ENCODE data around the gene PCDHB7.
"Not testable (repeated sequence)": the region's sequence is repeated elsewhere in the genome, so short reads cannot be mapped to it uniquely, and the experiment has no call there.

Gene PCDHB7

DNA sequence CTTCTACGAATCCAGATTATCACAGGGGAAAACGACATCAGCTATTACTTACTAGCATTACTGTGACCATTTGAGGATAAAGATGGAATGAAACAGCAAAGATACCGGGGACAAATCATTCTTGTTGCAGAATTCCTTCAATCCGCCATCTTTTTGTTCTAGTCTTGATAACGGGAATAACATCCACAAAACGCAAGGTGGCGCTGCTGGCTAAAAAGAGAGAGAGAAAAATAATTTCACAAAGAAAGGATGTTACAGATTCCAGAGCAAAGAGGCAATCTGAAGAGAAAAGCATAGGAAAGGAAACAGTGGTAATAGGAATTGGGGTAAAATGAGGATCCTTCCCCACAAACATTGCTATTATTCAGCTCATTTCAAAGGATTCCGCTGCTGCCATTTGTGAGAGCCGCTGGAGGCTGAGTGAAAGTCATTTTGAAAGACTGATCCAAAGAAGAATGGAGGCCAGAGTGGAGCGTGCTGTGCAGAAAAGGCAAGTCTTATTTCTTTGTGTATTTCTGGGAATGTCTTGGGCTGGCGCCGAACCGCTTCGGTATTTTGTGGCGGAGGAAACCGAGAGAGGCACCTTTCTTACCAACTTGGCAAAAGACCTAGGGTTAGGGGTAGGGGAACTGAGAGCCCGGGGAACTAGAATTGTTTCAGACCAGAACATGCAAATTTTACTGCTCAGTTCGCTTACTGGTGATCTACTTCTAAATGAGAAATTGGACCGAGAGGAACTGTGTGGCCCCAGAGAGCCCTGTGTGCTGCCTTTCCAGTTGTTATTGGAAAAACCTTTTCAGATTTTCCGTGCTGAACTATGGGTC is at the start of gene PCDHB7:
Gene PCDHB7, plus strand, starts transcription at position 264 of the 824 bp plus-strand sequence. Its CDS starts 192 bp downstream, at position 456.
- DNase-seq, result peak in 2 of 58 donors; percentile 11

DNA sequence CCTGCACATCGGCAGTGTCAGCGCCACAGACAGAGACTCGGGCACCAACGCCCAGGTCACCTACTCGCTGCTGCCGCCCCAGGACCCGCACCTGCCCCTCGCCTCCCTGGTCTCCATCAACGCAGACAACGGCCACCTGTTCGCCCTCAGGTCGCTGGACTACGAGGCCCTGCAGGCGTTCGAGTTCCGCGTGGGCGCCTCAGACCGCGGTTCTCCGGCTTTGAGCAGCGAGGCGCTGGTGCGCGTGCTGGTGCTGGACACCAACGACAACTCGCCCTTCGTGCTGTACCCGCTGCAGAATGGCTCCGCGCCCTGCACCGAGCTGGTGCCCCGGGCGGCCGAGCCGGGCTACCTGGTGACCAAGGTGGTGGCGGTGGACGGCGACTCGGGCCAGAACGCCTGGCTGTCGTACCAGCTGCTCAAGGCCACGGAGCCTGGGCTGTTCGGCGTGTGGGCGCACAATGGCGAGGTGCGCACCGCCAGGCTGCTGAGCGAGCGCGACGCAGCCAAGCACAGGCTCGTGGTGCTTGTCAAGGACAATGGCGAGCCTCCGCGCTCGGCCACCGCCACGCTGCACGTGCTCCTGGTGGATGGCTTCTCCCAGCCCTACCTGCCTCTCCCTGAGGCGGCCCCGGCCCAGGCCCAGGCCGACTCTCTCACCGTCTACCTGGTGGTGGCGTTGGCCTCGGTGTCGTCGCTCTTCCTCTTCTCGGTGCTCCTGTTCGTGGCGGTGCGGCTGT is 48.9 kb upstream of the PCDHB7 start:
- DNase-seq, result not testable (repeated sequence)

DNA sequence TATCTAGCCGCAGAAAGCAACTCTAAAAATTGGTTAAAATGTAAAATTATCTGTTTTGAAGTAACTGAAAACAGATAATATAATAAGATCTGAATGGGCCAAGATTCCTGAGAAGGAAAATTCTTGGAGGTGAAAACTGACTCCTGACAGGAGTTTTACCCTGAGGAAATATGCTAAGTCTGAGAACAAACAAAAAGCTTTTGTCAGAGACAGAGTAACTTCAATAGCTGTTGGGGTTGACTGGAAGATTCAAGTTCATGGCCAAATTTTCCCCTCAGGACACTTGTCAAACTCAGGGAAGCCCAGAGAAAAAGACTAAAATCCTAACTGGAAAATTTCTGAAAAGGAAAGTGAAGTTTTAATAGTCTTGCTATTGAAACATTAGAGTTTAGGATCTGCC is 45.1 kb upstream of the PCDHB7 start:
- DNase-seq, result no peak

DNA sequence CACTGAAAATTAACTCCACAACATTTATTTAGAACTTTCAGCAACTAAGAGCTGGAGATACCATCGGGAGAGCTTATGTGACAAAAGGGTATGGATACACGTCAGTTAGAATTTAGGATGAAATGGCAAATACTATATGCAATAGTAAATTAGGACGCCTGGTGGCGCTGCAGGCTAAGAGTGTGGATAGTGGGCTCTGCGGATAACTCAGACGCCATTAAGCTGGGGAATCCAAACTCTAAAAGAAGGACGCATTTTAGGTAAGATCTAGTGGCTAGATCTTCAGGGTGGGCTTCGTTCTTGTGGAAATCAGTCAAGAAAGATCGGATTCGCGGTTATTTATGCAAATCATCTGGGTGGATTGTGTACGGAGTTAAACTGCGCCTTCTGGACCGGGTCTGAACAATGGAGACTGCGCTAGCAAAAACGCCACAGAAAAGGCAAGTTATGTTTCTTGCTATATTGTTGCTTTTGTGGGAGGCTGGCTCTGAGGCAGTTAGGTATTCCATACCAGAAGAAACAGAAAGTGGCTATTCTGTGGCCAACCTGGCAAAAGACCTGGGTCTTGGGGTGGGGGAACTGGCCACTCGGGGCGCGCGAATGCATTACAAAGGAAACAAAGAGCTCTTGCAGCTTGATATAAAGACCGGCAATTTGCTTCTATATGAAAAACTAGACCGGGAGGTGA is 37.3 kb upstream of the PCDHB7 start, which contains the start of gene PCDHB5:
Gene PCDHB5, plus strand, starts transcription at position 177 of the 688 bp plus-strand sequence. Its CDS starts 229 bp downstream, at position 406.
- DNase-seq, result peak in 3 of 58 donors; percentile 1 to 10 (median 7)

DNA sequence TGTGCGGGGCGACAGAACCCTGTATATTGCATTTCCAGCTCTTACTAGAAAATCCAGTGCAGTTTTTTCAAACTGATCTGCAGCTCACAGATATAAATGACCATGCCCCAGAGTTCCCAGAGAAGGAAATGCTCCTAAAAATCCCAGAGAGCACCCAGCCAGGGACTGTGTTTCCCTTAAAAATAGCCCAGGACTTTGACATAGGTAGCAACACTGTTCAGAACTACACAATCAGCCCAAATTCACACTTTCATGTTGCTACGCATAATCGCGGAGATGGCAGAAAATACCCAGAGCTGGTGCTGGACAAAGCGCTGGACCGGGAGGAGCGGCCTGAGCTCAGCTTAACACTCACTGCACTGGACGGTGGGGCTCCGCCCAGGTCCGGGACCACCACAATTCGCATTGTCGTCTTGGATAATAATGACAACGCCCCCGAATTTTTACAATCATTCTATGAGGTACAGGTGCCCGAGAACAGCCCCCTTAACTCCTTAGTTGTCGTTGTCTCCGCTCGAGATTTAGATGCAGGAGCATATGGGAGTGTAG is 36.7 kb upstream of the PCDHB7 start:
- no peak for DNase-seq

DNA sequence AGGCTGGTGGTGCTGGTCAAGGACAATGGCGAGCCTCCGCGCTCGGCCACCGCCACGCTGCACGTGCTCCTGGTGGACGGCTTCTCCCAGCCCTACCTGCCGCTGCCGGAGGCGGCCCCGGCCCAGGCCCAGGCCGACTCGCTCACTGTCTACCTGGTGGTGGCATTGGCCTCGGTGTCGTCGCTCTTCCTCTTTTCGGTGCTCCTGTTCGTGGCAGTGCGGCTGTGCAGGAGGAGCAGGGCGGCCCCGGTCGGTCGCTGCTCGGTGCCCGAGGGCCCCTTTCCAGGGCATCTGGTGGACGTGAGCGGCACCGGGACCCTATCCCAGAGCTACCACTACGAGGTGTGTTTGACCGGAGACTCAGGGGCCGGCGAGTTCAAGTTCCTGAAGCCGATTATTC is 35.1 kb upstream of the PCDHB7 start:
- not testable (repeated sequence) for DNase-seq

DNA sequence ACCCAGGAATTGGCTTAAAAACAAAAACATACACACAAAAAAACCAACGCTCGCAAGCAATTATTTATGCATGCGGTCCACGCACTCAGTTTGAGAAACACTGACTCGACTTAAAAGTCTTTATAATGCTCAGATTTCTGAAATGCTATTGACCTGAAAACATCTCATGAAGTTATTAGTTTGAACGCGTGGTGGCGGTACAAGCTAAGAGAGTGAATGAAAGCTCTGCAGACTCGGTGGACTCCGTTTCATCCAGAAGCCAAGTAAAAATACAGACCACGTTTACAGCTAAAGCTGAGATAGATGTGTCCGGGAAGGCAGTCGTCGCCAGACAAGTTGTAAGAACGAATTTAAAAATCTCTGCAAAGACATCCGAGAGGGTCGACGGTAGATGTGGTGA is 22.6 kb upstream of the PCDHB7 start, which contains the start of gene PCDHB6:
Gene PCDHB6, plus strand, starts transcription at position 246 of the 400 bp plus-strand sequence. CDS start 201 bp downstream, outside the sequence.
- no peak for DNase-seq

DNA sequence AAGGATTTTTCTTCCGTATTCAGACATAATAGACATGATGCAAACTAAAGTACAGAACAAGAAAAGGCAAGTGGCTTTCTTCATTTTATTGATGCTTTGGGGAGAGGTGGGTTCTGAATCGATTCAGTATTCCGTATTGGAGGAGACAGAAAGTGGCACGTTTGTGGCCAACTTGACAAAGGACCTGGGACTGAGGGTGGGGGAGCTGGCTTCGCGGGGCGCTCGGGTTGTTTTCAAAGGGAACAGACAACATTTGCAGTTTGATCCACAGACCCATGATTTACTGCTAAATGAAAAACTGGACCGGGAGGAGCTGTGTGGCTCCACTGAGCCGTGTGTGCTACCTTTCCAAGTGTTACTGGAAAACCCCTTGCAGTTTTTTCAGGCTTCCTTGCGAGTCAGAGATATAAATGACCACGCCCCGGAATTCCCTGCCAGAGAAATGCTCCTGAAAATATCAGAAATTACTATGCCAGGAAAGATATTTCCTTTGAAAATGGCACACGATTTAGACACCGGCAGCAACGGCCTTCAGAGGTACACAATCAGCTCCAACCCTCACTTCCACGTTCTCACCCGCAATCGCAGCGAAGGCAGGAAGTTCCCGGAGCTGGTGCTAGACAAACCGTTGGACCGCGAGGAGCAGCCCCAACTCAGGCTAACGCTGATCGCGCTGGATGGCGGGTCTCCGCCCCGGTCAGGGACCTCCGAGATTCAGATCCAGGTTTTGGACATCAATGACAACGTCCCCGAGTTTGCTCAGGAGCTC is 22.0 kb upstream of the PCDHB7 start:
- no peak for DNase-seq

DNA sequence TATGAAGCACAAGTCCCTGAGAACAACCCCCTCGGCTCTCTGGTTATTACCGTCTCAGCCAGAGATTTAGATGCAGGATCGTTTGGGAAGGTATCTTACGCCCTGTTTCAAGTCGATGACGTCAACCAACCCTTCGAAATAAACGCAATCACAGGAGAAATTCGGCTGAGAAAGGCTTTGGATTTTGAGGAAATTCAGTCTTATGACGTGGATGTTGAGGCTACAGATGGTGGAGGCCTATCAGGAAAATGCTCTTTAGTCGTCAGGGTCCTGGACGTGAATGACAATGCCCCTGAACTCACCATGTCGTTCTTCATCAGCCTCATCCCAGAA is 21.5 kb upstream of the PCDHB7 start:
- DNase-seq, result no peak

DNA sequence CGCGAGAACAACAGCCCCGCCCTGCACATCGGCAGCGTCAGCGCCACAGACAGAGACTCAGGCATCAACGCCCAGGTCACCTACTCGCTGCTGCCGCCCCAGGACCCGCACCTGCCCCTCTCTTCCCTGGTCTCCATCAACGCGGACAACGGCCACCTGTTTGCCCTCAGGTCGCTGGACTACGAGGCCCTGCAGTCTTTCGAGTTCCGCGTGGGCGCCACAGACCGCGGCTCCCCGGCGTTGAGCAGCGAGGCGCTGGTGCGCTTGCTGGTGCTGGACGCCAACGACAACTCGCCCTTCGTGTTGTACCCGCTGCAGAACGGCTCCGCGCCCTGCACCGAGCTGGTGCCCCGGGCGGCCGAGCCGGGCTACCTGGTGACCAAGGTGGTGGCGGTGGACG is 20.8 kb upstream of the PCDHB7 start:
- not testable (repeated sequence) for DNase-seq

DNA sequence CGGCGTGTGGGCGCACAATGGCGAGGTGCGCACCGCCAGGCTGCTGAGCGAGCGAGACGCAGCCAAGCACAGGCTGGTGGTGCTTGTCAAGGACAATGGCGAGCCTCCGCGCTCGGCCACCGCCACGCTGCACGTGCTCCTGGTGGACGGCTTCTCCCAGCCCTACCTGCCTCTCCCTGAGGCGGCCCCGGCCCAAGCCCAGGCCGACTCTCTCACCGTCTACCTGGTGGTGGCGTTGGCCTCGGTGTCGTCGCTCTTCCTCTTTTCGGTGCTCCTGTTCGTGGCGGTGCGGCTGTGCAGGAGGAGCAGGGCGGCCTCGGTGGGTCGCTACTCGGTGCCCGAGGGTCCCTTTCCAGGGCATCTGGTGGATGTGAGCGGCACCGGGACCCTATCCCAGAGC is 20.3 kb upstream of the PCDHB7 start:
- DNase-seq, result not testable (repeated sequence)

DNA sequence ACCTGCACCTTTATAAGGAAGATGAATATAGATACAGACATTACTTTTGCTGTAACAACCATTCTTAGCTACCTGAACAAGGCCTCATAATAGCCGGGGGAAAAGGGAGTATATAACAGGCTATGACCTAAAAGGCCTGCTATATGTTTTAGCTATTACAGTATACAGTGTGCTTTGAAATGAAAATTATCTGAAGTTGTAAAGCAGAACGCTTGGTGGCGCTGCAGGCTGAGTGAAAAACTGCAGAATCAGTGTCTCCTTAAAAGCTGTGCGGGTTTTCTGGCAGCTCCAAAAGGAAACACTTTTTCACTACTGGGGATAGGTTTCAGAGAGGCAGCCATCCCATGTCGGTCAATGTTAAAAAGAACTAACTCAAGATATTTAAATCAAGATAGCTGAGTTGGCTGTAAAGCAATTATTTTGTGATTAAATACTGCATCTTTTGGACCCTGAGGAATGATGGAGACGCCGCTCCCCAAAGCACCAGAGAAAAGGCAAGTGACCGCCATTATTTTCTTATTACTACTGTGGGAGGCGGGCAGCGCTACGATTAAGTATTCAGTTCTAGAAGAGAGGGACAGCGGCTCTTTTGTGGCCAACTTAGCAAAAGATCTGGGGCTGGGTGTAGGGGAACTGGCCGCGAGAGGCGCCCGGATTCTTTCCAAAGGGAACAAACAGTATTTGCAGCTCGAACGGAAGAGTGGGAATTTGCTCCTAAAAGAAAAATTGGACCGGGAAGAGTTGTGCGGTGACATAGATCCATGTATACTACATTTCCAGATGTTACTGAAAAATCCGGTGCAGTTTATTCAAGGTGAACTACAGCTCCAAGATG is 16.7 kb upstream of the PCDHB7 start:
- peak in 1 of 58 donors; percentile 0 for DNase-seq

DNA sequence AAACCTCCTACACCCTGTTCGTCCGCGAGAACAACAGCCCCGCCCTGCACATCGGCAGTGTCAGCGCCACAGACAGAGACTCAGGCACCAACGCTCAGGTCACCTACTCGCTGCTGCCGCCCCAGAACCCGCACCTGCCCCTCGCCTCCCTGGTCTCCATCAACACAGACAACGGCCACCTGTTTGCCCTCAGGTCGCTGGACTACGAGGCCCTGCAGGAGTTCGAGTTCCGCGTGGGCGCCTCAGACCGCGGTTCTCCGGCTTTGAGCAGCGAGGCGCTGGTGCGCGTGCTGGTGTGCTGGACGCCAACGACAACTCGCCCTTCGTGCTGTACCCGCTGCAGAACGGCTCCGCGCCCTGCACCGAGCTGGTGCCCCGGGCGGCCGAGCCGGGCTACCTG is 15.1 kb upstream of the PCDHB7 start:
- not testable (repeated sequence) for DNase-seq

DNA sequence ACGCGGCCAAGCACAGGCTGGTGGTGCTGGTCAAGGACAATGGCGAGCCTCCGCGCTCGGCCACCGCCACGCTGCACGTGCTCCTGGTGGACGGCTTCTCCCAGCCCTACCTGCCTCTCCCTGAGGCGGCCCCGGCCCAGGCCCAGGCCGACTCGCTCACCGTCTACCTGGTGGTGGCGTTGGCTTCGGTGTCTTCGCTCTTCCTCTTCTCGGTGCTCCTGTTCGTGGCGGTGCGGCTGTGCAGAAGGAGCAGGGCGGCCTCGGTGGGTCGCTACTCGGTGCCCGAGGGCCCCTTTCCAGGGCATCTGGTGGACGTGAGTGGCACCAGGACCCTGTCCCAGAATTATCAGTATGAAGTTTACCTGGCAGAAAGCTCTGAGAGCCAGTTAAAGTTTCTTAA is 14.5 kb upstream of the PCDHB7 start:
- DNase-seq, result not testable (repeated sequence)

DNA sequence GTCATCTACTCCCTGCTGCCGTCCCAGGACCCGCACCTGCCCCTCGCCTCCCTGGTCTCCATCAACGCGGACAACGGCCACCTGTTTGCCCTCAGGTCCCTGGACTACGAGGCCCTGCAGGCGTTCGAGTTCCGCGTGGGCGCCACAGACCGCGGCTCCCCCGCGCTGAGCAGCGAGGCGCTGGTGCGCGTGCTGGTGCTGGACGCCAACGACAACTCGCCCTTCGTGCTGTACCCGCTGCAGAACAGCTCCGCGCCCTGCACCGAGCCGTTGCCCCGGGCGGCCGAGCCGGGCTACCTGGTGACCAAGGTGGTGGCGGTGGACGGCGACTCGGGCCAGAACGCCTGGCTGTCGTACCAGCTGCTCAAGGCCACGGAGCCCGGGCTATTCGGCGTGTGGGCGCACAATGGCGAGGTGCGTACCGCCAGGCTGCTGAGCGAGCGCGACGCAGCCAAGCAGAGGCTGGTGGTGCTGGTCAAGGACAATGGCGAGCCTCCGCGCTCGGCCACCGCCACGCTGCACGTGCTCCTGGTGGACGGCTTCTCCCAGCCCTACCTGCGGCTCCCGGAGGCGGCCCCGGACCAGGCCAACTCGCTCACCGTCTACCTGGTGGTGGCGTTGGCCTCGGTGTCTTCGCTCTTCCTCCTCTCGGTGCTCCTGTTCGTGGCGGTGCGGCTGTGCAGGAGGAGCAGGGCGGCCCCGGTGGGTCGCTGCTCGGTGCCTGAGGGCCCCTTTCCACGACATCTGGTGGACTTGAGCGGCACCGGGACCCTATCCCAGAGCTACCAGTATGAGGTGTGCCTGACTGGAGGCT is 2.1 kb downstream of the PCDHB7 start:
- DNase-seq, result not testable (repeated sequence)

DNA sequence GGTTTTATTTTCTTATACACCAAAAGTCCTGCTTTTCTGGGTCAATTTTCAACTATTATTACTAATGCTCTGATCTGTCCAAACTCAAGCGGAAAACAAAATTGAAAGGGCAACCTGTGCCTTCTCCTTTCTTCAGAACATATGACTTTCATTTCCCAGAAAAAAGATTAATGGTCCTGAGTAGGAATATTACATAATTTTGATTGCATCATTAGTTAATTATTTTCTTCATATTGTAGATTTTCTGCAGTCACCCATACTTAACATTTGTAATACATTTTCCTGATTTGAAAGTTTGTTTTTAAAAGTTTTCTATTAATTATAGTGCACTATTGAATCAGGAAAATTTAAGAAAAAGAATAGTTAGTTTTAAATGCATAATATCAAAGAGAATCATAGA is 3.5 kb downstream of the PCDHB7 start:
- no peak for DNase-seq

DNA sequence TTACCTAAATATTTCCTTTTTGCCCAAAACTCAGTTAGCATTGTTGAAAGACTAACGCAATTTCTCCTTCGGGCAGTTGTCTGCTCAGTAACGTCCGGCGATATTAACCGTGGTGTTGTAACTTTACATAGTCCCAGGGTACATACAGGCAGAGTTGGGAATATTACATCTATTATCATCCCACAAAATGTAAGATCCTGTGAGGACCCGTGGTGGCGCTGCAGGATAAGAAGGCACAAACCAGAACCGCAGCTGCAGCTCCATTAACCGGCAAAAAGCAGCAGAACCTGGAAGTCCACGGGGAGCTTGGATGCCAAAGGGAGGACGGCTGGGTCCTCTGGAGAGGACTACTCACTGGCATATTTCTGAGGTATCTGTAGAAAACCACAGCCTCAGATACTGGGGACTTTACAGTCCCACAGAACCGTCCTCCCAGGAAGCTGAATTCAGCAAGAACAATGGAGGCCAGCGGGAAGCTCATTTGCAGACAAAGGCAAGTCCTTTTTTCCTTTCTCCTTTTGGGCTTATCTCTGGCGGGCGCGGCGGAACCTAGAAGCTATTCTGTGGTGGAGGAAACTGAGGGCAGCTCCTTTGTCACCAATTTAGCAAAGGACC is 5.2 kb downstream of the PCDHB7 start, which contains the start of gene PCDHB8:
Gene PCDHB8, plus strand, starts transcription at position 214 of the 615 bp plus-strand sequence. Its CDS starts 245 bp downstream, at position 459.
- not testable (repeated sequence) for DNase-seq

DNA sequence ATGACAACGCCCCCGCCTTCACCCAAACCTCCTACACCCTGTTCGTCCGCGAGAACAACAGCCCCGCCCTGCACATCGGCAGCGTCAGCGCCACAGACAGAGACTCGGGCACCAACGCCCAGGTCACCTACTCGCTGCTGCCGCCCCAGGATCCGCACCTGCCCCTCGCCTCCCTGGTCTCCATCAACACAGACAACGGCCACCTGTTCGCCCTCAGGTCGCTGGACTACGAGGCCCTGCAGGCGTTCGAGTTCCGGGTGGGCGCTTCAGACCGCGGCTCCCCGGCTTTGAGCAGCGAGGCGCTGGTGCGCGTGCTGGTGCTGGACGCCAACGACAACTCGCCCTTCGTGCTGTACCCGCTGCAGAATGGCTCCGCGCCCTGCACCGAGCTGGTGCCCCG is 6.9 kb downstream of the PCDHB7 start:
- DNase-seq, result not testable (repeated sequence)

Data from anterior cingulate cortex (tissue), 58 donors.